ENCODE measurements around the gene FLRT2. TPM values are rescaled to one million over a fixed set of nuclear protein-coding genes. Genes with fewer than 3 reads are reported as not detected.

The FLRT2 gene, protein sequence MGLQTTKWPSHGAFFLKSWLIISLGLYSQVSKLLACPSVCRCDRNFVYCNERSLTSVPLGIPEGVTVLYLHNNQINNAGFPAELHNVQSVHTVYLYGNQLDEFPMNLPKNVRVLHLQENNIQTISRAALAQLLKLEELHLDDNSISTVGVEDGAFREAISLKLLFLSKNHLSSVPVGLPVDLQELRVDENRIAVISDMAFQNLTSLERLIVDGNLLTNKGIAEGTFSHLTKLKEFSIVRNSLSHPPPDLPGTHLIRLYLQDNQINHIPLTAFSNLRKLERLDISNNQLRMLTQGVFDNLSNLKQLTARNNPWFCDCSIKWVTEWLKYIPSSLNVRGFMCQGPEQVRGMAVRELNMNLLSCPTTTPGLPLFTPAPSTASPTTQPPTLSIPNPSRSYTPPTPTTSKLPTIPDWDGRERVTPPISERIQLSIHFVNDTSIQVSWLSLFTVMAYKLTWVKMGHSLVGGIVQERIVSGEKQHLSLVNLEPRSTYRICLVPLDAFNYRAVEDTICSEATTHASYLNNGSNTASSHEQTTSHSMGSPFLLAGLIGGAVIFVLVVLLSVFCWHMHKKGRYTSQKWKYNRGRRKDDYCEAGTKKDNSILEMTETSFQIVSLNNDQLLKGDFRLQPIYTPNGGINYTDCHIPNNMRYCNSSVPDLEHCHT
- total RNA-seq = 205 TPM

DNA sequence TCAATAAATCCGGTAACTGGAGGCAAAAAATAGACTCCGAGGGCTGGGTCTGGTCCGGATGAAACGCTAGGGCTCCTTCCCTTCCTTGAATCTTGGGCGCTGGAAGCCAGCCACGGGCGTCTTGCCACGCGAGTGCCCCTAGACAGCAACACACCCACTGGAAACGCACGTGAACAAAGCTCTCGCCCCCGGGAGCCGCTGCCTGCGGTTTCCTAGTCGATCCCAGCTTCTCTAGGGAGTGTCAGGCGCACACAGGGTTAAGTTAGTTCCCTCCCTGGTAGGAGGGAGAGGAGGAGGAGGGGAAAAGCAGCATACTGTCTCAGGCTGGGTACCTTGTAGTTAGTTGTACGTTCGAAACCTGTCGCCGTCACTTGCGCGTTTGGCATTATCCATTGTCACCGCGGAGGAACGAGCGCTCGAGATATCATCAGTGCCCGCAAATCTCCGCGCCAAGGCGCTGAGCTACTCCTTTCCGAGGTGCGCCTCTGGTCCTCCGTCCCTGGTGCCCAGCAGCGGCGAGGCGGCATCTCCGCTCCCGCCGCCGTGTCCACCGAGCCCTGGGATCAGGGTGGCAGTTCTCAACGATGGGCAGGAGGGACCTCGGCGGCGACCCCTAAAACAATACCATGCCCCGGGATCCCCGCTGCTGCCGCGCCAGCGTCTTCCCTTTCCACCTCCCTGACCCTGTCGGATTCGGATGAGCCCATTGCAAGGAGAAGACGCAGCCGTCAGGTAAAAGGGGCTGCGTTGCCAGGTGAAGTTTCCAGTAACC is at the start of gene FLRT2:
Gene FLRT2 (plus strand): TSS at position 342 of the 772 bp plus-strand sequence. CDS start 91,371 bp downstream, outside the sequence.
- peak; percentile 71 for ATAC-seq
- peak; percentile 90 for DNase-seq (ENCODE audit: low spot score)
- intact Hi-C loops (cut with DNase I) = loop anchor here (5.0 kb wide), 1 partner anchor 1698 kb away; no protein-coding TSS in a partner anchor

DNA sequence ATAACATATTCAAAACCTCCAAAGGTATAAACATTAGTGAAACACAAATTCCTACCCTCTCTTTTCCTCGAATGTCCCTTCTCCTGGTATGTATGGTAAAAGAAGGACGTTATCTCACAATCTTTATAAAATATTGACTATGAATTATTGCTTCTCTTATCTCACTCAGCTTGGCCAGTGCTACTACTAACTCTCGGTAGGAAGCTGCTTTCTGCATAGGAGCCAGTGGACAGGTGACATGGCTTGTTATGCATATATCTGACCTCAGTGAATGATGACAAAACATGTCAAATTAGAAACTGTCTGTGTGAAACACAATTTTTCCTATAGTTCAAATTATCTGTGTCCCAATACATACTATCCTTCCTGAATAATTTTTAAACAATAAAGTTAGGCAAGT is 48.5 kb upstream of the FLRT2 start:
- no peak for ATAC-seq
- intact Hi-C loops (cut with DNase I) = no loop called here
- no peak for DNase-seq (ENCODE audit: low spot score)

DNA sequence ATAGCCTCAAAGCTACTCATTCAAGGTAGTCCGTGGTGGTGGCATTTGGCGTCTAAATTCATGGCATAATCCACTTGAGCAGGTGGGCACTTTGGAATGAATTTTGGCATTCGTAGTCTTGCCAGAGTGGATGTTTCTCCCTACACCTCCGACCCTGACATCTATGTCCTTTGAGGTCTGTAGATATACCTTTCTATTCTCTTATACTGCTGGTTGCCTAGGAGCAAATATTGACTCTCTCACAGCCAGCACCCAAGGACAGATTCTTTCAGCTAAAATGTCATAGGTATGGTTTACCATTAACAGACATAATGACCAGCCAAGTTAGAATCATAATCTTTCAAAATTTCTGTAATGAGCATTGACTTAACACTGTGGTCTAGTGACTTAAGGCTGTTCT is 47.4 kb upstream of the FLRT2 start:
- DNase-seq (ENCODE audit: low spot score) (no peak), ATAC-seq (no peak)
- intact Hi-C loops (cut with DNase I) = no loop called here

DNA sequence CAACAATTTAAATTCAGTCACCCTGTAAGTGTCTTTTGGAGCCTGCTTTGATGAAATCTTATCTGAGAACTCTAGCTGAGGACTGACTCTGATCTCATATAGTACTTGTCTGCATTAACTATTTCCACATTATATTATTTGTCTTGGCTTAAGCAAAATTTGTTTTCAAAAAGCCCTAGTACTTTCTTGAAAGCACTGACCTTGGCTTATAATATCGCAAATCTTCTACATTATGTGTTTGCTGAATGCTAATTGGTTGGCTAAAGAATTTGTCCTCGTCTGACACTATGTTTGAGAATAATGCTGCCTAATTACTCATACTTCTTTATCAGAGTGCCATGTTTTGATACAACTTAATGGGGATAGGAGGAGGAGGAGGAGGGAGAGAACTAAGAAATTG is 46.9 kb upstream of the FLRT2 start:
- DNase-seq (ENCODE audit: low spot score) (no peak), ATAC-seq (no peak)
- intact Hi-C loops (cut with DNase I) = no loop called here

DNA sequence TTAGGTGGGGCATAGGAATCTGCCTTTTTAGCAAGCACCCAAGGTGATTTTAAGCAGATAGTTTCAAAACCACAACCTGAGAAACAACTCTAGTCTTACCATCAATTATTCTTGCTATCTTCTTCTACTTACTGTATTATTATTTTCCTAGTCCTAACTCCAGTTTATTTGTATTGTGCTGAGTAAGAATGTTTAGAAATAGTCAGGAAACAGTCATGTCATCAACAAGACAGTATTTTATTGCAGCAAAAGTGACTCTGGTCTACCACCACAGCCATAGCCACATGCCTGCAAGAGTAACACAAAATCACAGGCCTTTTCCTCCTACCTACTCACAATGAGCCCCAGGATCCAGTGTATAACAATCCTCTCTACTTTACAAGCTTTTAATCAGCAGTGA is 46.3 kb upstream of the FLRT2 start:
- ATAC-seq (no peak), DNase-seq (ENCODE audit: low spot score) (no peak)
- intact Hi-C loops (cut with DNase I) = no loop called here

DNA sequence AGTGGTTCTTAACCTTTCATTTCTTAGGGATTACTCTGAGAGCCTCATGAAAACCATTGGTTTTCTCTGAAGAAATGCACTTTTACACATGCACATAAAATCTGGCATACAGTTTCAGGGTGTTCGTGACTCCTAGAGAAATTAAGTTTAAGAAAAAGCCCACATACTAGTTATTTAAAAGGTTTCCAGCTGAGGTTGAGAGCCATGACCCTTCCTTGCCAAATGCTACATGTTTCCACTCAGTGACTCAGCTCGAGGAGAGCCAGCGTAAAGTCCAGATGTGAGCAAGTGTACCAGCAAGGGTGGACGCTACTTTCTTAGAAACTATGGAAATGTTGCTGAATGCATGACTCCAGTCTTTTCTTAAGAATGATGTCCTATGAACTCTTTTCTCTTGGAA is 42.7 kb upstream of the FLRT2 start:
- no peak for DNase-seq (ENCODE audit: low spot score)
- ATAC-seq = no peak

DNA sequence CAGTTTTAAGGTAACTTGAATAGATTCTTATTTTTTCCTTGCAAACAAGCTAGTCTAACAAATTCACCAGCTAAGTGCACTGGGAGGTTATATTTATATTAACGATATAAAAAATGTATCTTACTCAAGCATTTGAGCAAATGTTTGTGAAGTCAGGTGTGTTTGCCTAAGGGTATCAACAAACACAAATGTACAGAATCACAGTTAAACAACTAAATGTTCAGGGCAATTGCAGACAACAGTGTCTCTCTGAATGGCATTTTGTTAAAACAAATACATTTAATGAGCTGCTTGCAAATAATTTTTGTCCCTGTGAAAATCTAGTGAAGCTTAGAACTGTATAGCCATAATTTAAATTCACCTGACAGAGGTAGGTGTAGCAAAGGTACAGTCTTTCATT is 28.2 kb upstream of the FLRT2 start:
- intact Hi-C loops (cut with DNase I) = no loop called here
- DNase-seq (ENCODE audit: low spot score) = no peak
- no peak for ATAC-seq

More for the DNA sequence above, 42.7 kb upstream of the FLRT2 start:
- intact Hi-C loops (cut with DNase I) = no loop called here

DNA sequence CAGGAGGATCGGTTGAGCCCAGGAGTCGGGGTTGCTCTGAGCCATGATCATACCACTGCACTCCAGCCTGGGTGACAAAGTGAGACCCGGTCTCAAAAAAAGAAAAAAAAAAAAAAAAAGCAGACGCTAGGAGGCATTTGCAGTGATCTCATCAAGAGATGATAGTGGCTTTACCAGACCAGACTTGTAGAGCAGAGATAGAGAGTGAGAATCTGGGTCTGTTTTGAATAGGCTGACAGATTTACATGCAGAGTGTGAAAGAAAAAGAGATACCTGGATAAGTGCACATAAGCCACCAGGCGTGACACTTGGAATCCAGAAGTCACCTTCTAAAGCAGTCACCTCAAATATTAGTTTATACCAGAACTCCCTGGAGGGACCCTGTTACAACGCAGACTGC is 21.1 kb upstream of the FLRT2 start:
- ATAC-seq (no peak), DNase-seq (ENCODE audit: low spot score) (no peak)
- intact Hi-C loops (cut with DNase I) = no loop called here

DNA sequence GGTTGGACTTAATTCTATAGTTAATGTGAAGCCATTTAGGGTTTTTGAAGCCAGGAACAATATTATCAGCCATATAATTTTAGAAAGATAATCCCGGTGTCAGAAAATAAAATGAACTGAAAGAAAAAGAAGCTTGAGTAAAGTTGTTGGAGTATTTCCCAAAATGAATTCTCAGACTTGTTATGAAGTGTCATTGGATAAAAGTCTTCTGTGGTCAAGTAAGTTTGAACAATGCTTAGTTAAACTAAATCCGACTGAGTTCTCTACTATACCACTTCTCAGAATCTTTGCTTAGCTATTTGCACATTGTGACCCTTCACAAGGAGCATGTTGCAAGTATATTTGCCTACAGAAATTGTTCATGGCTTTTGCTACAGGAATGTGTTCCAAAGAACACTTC is 17.5 kb upstream of the FLRT2 start:
- no peak for DNase-seq (ENCODE audit: low spot score)
- no peak for ATAC-seq
- intact Hi-C loops (cut with DNase I) = no loop called here

DNA sequence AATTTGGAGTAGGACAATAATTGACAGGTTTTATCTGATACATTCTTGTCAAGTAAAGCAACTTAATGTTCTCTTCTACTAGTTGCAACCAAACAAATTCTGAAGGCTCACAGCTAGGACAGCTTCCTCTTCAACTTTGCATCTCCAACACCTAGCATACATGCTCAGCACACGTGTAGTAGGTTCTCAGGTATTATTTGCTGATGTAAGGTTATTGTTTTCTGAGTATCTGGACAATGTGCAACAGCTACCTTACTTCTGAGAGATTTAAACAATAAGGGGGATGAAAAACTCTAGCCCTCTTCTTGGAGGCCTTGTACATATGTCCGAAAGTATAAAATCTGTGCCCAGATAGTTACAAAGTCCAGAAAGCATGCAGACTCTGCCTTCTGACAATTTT is 15.5 kb upstream of the FLRT2 start:
- DNase-seq (ENCODE audit: low spot score) (no peak), ATAC-seq (no peak)
- intact Hi-C loops (cut with DNase I) = no loop called here

DNA sequence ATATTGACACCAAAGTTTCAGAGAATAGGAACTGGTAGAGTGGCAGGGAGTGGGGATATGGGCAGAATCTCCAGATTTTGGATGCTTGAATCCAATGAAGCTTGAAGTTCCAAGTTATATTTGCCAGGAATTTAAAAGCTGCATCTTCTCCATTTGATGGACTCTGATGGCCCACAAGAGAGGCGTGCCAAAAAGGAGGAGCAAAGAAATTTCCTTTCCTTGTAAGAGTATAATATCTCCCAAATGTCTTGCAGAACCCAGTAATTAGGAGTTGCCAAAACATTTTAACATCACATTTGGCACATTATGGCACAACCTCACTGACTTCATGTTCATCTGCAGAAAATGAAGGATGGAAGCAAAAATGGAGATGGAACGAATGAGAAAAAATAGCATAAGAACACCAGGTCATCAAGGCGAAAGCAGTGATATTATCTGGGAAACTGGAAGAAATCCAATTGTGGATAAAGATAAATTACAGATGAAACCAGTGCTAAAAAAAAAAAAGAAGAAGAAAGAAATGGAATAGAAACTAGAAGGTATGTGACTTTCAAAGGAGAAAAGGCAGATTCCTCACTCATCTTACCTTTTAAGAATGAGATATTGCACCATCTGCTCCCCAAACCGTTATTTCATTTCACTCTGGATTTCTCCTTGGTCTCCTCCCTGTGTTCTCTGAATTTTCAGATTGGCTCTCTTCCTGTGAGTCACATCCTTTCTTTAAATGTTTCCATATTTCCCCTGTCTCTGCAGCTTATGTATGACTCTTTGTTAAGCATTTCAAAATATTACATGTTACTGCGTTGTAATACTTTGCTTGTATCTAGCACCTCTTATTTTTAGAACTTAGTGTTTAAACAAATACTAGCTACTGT is 13.5 kb upstream of the FLRT2 start:
- peak; percentile 48 for ATAC-seq
- no peak for DNase-seq (ENCODE audit: low spot score)
- intact Hi-C loops (cut with DNase I) = no loop called here

DNA sequence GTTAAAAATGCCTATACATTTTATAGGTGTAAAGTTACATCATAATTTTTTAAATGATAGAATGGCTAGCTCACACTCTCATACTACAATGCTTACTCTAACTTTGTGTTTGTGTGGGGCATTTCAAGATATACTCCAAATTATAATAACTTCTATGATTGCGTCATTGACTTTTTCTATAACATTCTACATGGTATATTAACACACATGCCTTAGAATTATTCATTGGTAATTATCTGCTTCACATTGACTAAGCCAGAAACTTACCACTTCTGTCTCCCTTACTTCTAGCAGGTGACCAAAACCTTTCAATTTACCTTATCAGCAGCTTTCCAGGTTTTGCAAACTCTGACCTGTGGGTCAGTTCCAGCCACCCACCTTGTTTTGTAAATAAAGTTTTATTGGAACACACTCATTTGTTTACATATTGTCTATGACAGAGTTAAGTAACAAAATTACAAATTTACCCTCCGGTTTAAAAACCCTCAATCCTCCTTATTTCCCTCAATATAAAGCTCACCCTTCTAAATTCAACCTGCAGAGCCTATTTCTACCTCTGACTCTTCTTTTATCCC is 12.7 kb upstream of the FLRT2 start:
- intact Hi-C loops (cut with DNase I) = no loop called here

DNA sequence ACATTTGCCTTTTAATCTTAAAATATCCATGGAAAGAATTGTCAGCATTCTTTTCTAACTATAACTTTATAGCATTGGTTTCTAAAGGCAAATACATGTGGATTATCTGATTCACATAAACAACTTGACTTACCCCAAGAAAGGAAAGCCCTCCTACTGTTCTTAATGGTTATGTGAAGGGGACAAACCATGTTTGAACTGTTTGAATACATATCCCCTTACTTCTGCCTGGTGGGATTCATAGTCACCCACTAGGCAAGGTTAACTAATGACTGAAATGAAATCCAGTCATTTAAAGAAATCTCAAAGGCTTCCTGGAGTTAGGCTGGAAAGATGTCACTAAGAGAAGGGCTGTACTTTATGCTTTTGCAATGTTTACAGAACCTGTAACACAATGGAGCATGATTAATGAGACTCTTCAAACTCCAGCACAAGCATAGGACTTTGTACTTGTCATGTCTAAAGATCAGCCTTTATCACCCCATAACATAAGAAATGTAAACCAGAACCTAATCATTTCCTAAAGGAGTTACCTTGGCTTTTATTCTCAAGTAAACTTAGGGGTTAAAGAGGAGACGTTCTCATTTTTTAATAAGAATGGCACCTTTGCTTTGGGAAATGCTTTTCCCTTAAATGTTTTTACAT is 10.2 kb upstream of the FLRT2 start:
- no peak for DNase-seq (ENCODE audit: low spot score)
- intact Hi-C loops (cut with DNase I) = no loop called here
- ATAC-seq = no peak

More for the DNA sequence above, 12.7 kb upstream of the FLRT2 start:
- ATAC-seq (no peak), DNase-seq (ENCODE audit: low spot score) (no peak)

DNA sequence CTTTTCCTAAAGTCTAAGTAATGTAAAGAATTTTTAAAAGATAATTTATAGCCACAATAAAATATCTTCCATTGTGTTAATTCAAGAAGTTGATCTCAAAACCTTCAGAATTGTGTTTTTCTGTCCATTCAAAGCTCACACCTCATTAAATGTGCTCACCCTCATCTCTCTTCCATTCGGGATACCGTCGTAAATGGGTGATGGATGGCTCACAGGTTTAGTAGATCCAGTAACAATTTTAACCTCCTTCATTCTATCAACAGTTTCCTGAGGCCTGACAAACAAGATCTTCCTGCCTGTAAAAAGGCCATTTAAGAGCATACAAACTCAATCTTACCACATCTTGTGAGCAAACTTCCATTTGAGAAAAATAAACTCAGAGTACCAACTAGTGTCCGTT is 9.4 kb upstream of the FLRT2 start:
- intact Hi-C loops (cut with DNase I) = no loop called here
- DNase-seq (ENCODE audit: low spot score) (no peak), ATAC-seq (no peak)

DNA sequence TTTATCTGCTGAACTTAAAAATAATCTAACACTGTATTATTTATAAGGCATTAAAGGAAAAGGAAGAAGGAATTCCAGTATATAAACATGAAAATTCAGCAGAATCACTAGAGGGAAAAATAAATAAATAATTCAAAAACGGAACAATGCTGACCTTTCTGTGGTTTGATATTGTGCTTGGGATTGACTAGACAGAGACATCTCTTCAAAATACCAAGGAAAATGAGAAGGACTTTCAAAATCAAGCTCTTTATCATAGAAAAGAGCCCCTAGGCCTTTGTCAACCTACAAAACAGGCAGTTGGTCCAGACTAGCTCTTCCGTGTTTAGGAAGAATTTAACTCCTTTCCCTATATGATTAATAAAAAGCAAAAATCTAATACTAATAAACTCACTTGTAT is 6.3 kb upstream of the FLRT2 start:
- no peak for ATAC-seq
- no peak for DNase-seq (ENCODE audit: low spot score)
- intact Hi-C loops (cut with DNase I) = no loop called here

DNA sequence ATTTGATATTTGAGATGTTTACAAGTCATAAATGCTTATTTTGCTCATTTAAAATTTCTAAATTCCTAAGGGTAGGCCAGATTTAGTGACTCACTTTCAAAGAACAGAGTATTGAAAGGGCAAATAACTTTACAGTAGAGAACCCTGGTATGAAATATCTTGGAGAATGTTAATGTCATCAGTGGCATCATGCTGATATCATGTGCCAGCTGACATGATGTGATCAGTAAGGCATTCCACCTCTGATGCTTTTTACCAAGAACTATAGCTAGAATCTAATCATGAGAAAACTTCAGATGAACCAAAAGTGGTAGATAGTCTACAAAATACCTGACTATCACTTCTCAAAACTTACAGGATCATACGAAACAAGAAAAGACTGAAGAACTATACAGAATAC is 2.9 kb upstream of the FLRT2 start:
- ATAC-seq (no peak), DNase-seq (ENCODE audit: low spot score) (no peak)
- intact Hi-C loops (cut with DNase I) = loop anchor here (5.0 kb wide), 1 partner anchor 1695 kb away; no protein-coding TSS in a partner anchor

DNA sequence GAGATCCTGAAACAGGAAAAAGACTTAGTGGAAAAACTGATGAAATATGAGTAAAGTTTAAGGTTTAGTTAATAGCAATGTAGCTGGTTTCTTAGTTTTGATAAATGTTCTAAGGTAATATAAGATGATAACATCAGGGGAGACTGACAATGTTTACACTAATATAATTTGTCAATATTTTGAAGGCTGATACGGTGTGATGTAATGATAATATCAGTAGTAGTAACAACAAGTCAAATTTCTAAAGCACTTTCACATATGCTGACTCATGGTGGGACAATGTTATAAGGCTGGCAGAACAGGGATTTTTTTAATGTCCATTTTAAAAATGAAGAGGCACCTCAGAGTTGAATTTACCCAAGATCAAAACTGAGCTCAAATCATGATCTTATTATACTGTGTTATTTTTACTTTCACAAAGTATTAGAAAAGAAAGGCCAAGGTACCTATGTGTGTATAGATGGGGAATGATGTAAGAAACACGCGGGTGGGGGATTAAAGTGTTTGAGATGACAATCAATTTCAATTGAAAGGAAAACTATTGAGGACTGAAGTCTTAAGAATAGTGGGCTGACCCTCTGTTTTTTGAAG is 2.4 kb upstream of the FLRT2 start:
- intact Hi-C loops (cut with DNase I) = loop anchor here (5.0 kb wide), 1 partner anchor 1695 kb away; no protein-coding TSS in a partner anchor
- DNase-seq (ENCODE audit: low spot score) (no peak), ATAC-seq (no peak)
